Measurements from ENCODE around the gene KIRREL1. TPM values are rescaled to one million over a fixed set of nuclear protein-coding genes. Genes with fewer than 3 reads are reported as not detected.

The KIRREL1 gene
- total RNA-seq, 2 donors from 2014 or later = 18.6 to 50.2 TPM

- Histone ChIP-seq H3K27ac (no peak overlapping the region), H3K9me3 (no peaks in the 10 kb centered on the region), H3K4me3 (no peak overlapping the region), H3K36me3 (no peaks in the 10 kb centered on the region), H3K4me1 (replicated peaks) (no peaks in the 10 kb centered on the region), H3K27me3 (replicated peaks; ENCODE audit: insufficient read depth) (no peaks in the 10 kb centered on the region)
- no peak for TF ChIP-seq POLR2A (IDR thresholded peaks at IDR 0.05)
- TF ChIP-seq CTCF (IDR thresholded peaks at IDR 0.05) = no peak
- no peak for TF ChIP-seq POLR2AphosphoS5 (IDR thresholded peaks at IDR 0.05)
- WGBS = 67% methylated on average over 3 of the region's 3 CpGs
- DNase-seq (ENCODE audit: low spot score) = no peak
- intact Hi-C loops (cut with DNase I) = no loop called here
These were observed 35.2 kb upstream of the KIRREL1 start for GRCh38 chr1:157958263-157958662.

- Histone ChIP-seq H3K27me3 (replicated peaks; ENCODE audit: insufficient read depth) (no peaks in the 10 kb centered on the region), H3K27ac (no peak overlapping the region), H3K4me3 (no peak overlapping the region), H3K4me1 (replicated peaks) (no peaks in the 10 kb centered on the region), H3K36me3 (no peaks in the 10 kb centered on the region), H3K9me3 (no peaks in the 10 kb centered on the region)
- no peak for DNase-seq (ENCODE audit: low spot score)
- intact Hi-C loops (cut with DNase I) = no loop called here
- WGBS = 90% methylated on average over 5 of the region's 5 CpGs
- TF ChIP-seq POLR2AphosphoS5 (IDR thresholded peaks at IDR 0.05) = no peak
- TF ChIP-seq POLR2A (IDR thresholded peaks at IDR 0.05) = no peak
These were observed 33.7 kb upstream of the KIRREL1 start for GRCh38 chr1:157959750-157960149.

- WGBS = 65% methylated on average over 2 of the region's 2 CpGs
- Histone ChIP-seq H3K27me3 (replicated peaks; ENCODE audit: insufficient read depth) (no peaks in the 10 kb centered on the region), H3K27ac (no peak overlapping the region), H3K4me1 (replicated peaks) (no peaks in the 10 kb centered on the region), H3K9me3 (no peaks in the 10 kb centered on the region), H3K36me3 (no peaks in the 10 kb centered on the region), H3K4me3 (no peak overlapping the region)
- intact Hi-C loops (cut with DNase I) = no loop called here
- DNase-seq (ENCODE audit: low spot score) = no peak
- TF ChIP-seq CTCF (IDR thresholded peaks at IDR 0.05) (no peak), POLR2A (IDR thresholded peaks at IDR 0.05) (no peak), POLR2AphosphoS5 (IDR thresholded peaks at IDR 0.05) (no peak)
These were observed 32.7 kb upstream of the KIRREL1 start for GRCh38 chr1:157960773-157961172.

- intact Hi-C loops (cut with DNase I) = no loop called here
- H3K27ac ChIP-seq = no peak overlapping the region
- no peak for DNase-seq (ENCODE audit: low spot score)
- no peaks in the 10 kb centered on the region for H3K9me3 ChIP-seq
- H3K4me3 ChIP-seq = no peak overlapping the region
- H3K4me1 ChIP-seq (replicated peaks) = no peaks in the 10 kb centered on the region
- H3K36me3 ChIP-seq = no peaks in the 10 kb centered on the region
- TF ChIP-seq CTCF (IDR thresholded peaks at IDR 0.05) = no peak
- no peak for TF ChIP-seq POLR2A (IDR thresholded peaks at IDR 0.05)
- no peak for TF ChIP-seq POLR2AphosphoS5 (IDR thresholded peaks at IDR 0.05)
- WGBS = 59% methylated on average over 11 of the region's 11 CpGs
- no peaks in the 10 kb centered on the region for H3K27me3 ChIP-seq (replicated peaks; ENCODE audit: insufficient read depth)
These were observed 31.4 kb upstream of the KIRREL1 start for GRCh38 chr1:157961805-157962762.

- H3K4me1 ChIP-seq (replicated peaks) = no peaks in the 10 kb centered on the region
- DNase-seq (ENCODE audit: low spot score) = peak; percentile 35
- H3K36me3 ChIP-seq = no peaks in the 10 kb centered on the region
- H3K27me3 ChIP-seq (replicated peaks; ENCODE audit: insufficient read depth) = no peaks in the 10 kb centered on the region
- intact Hi-C loops (cut with DNase I) = loop anchor here (2.0 kb wide), 1 partner anchor 161 kb away; no protein-coding TSS in a partner anchor
- H3K9me3 ChIP-seq = no peaks in the 10 kb centered on the region
- 5% methylated on average over 5 of the region's 5 CpGs for WGBS
- no peak overlapping the region for H3K27ac ChIP-seq
- no peak overlapping the region for H3K4me3 ChIP-seq
- TF ChIP-seq CTCF (IDR thresholded peaks at IDR 0.05) (peak; percentile 87 to 90 (median 88)), POLR2A (IDR thresholded peaks at IDR 0.05) (no peak)
These were observed 29.7 kb upstream of the KIRREL1 start for GRCh38 chr1:157963713-157964112.
